BJ (cell line): ENCODE results near the gene PDE4D. TPM values are rescaled to one million over a fixed set of nuclear protein-coding genes. Genes with fewer than 3 reads are reported as not detected.

ENCODE experiments used
- CTCF ChIA-PET: fragments of 350-600 bp; formaldehyde crosslinking; extraction: SDS; loops from one replicate; lab custom pipeline; 2021; ENCODE audit warnings: antibody characterized with exemption, inconsistent platforms; lab: Yijun Ruan, JAX
- POLR2A ChIA-PET: fragments of 300-600 bp; sonication (Branson Sonifier 250); formaldehyde crosslinking; extraction: SDS; loops from one replicate; lab custom pipeline; 2021; ENCODE audit warnings: antibody characterized with exemption; lab: Charles Lee
- DNase-seq: peaks from one replicate; pipeline ENCODE4 v3.0.0-alpha.2; 2011; ENCODE audit warnings: low read depth
- H3K27me3 ChIP-seq: 2 replicates; pipeline ENCODE4 v1.6.0; 2011; ENCODE audit warnings: low read length; ENCODE audit not compliant: control insufficient read depth, insufficient read depth
- H3K36me3 ChIP-seq: 2 replicates; pipeline ENCODE4 v1.5.1; 2011; ENCODE audit warnings: low read length; ENCODE audit not compliant: control insufficient read depth, insufficient read depth
- H3K4me3 ChIP-seq: 2 replicates; pipeline ENCODE4 v1.5.1; 2011; ENCODE audit warnings: low read depth, mild to moderate bottlenecking, control low read depth, low read length
- CTCF ChIP-seq: IDR thresholded peaks from 2 replicates; pipeline ENCODE4 v1.5.1; 2011; ENCODE audit warnings: low read depth, mild to moderate bottlenecking, control low read depth, inconsistent platforms, low read length, moderate library complexity; ENCODE audit not compliant: insufficient read depth
- polyA plus RNA-seq: library from polyadenylated mRNA; depleted of rRNA; stranded (reverse); fragments of >200 nt; gene quantifications from 2 replicates; pipeline ENCODE4 v1.2.3, GENCODE V29; 2011

The PDE4D gene
- polyA plus RNA-seq, 1 experiment = 2.8 TPM

GRCh38 chr5:58986281-58986680 is 907.2 kb downstream of the PDE4D start:
- TF ChIP-seq CTCF = no peak
- CTCF ChIA-PET = interaction anchor here (1.5 kb wide), 1 partner anchor 188 kb away, joined by 3 read pairs; no protein-coding TSS in a partner anchor
- DNase-seq = no peak
- Histone ChIP-seq H3K4me3 (no peak overlapping the region), H3K36me3 (no peaks in the 10 kb centered on the region), H3K27me3 (no peaks in the 10 kb centered on the region)
- POLR2A ChIA-PET = no interaction called here

GRCh38 chr5:58985759-58986158 is 907.8 kb downstream of the PDE4D start:
- TF ChIP-seq CTCF = no peak
- CTCF ChIA-PET = interaction anchor here (1.5 kb wide), 1 partner anchor 189 kb away, joined by 3 read pairs; no protein-coding TSS in a partner anchor
- POLR2A ChIA-PET = no interaction called here
- no peak overlapping the region for H3K4me3 ChIP-seq
- no peak for DNase-seq
- no peaks in the 10 kb centered on the region for H3K27me3 ChIP-seq
- no peaks in the 10 kb centered on the region for H3K36me3 ChIP-seq

GRCh38 chr5:58985311-58985710 is 908.2 kb downstream of the PDE4D start:
- Histone ChIP-seq H3K27me3 (no peaks in the 10 kb centered on the region), H3K4me3 (no peak overlapping the region), H3K36me3 (no peaks in the 10 kb centered on the region)
- TF ChIP-seq CTCF = no peak
- POLR2A ChIA-PET = no interaction called here
- DNase-seq = no peak
- CTCF ChIA-PET = interaction anchor here (1.2 to 1.5 kb wide), 2 partner anchors 188 to 189 kb away, joined by 3 to 4 read pairs; no protein-coding TSS in a partner anchor

- no peak overlapping the region for H3K4me3 ChIP-seq
- H3K27me3 ChIP-seq = no peaks in the 10 kb centered on the region
- no peak for TF ChIP-seq CTCF
- DNase-seq = no peak
- 0 out of 2 replicates have a peak, but pooled peaks cover 2% of the 10 kb centered on the region for H3K36me3 ChIP-seq
- ChIA-PET CTCF (interaction anchor here (0.7 to 1.4 kb wide), 5 partner anchors 15 to 87 kb away, joined by 3 read pairs; no protein-coding TSS in a partner anchor), POLR2A (no interaction called here)
Measured at GRCh38 chr5:58983526-58984452, 909.7 kb downstream of the PDE4D start.

GRCh38 chr5:58980890-58981289 is 912.6 kb downstream of the PDE4D start:
- 0 out of 2 replicates have a peak, but pooled peaks cover 2% of the 10 kb centered on the region for H3K36me3 ChIP-seq
- H3K4me3 ChIP-seq = no peak overlapping the region
- no peak for TF ChIP-seq CTCF
- ChIA-PET POLR2A (no interaction called here), CTCF (no interaction called here)
- DNase-seq = no peak
- no peaks in the 10 kb centered on the region for H3K27me3 ChIP-seq
